Suprapubic skin (tissue), 4 donors: ENCODE measurements around the gene ST3GAL5. TPM values are rescaled to one million over a fixed set of nuclear protein-coding genes. Genes with fewer than 3 reads are reported as not detected.

Experiments used
- DNase-seq, 2 donors: peaks; one replicate each; pipeline ENCODE4 v3.0.0-alpha.2; 2019; ENCODE audit warnings: low spot score in 2 of 2
- H3K27ac ChIP-seq: fragments of 200-600 bp; sonication (generic); one replicate; pipeline ENCODE4 v1.5.1; 2019
- H3K27me3 ChIP-seq: fragments of 200-600 bp; sonication (generic); one replicate; pipeline ENCODE4 v1.5.1; 2019
- H3K36me3 ChIP-seq: fragments of 200-600 bp; sonication (generic); one replicate; pipeline ENCODE4 v1.5.1; 2019
- H3K4me1 ChIP-seq: fragments of 200-600 bp; sonication (generic); one replicate; pipeline ENCODE4 v1.5.1; 2019
- H3K4me3 ChIP-seq: fragments of 200-600 bp; sonication (generic); one replicate; pipeline ENCODE4 v1.5.1; 2019; ENCODE audit warnings: mild to moderate bottlenecking
- H3K9me3 ChIP-seq: fragments of 200-600 bp; sonication (generic); one replicate; pipeline ENCODE4 v1.5.1; 2019
- CTCF ChIP-seq, 2 donors: fragments of 200-600 bp in 1 of 2; fragments of 450-650 bp in 1 of 2; sonication (generic) in 1 of 2; IDR thresholded peaks; one replicate each; pipeline ENCODE4 v1.5.1; 2016 to 2019; ENCODE audit warnings: antibody characterized with exemption in 2 of 2, mild to moderate bottlenecking in 1 of 2, moderate library complexity in 1 of 2
- EP300 ChIP-seq: sonication (generic); formaldehyde crosslinking; IDR thresholded peaks from one replicate; pipeline ENCODE4 v1.6.1; 2017; ENCODE audit warnings: antibody characterized with exemption
- POLR2A ChIP-seq, 2 donors: fragments of 450-650 bp; IDR thresholded peaks; one replicate each; pipeline ENCODE4 v1.6.1; 2017; ENCODE audit warnings: antibody characterized with exemption in 2 of 2, mild to moderate bottlenecking in 2 of 2, moderate library complexity in 2 of 2
- POLR2AphosphoS5 ChIP-seq, 3 donors: sonication (generic); formaldehyde crosslinking; IDR thresholded peaks; one replicate each; pipeline ENCODE4 v1.6.1; 2017; ENCODE audit warnings: antibody characterized with exemption in 3 of 3
- WGBS: methylation state at CpG from one replicate; pipeline ENCODE4 v1.1.5; 2018; 5-methylcytosine and 5-hydroxymethylcytosine counted together
- total RNA-seq, 4 donors: library from RNA; depleted of rRNA; stranded (reverse); fragments of >200 nt; gene quantifications; one replicate each; pipeline ENCODE4 v1.1.0, GENCODE V29; 2016

The ST3GAL5 gene
- total RNA-seq, 4 donors from 2014 or later: 9.5 to 17.8 (median 14.8) TPM

- Histone ChIP-seq H3K9me3 (no peaks in the 10 kb centered on the region), H3K36me3 (peaks cover 20% of the 10 kb centered on the region), H3K27ac (peak overlapping the region; percentile 60), H3K4me1 (peaks cover 24% of the 10 kb centered on the region), H3K4me3 (peak overlapping the region; percentile 4), H3K27me3 (no peaks in the 10 kb centered on the region)
- no peak for DNase-seq
- TF ChIP-seq EP300 (no peak), POLR2AphosphoS5 (IDR thresholded peaks at IDR 0.05) (no peak), POLR2A (IDR thresholded peaks at IDR 0.05) (no peak), CTCF (IDR thresholded peaks at IDR 0.05) (no peak)
- 83% methylated on average over 11 of the region's 11 CpGs for WGBS
Measured at GRCh38 chr2:85852152-85852840, 36.5 kb downstream of the ST3GAL5 start.

- H3K27me3 ChIP-seq: no peaks in the 10 kb centered on the region
- no peak for TF ChIP-seq EP300
- no peak for TF ChIP-seq POLR2A (IDR thresholded peaks at IDR 0.05)
- no peak for TF ChIP-seq POLR2AphosphoS5 (IDR thresholded peaks at IDR 0.05)
- no peak for TF ChIP-seq CTCF (IDR thresholded peaks at IDR 0.05)
- H3K9me3 ChIP-seq: no peaks in the 10 kb centered on the region
- 59% methylated on average over 11 of the region's 11 CpGs for WGBS
- H3K4me1 ChIP-seq: peaks cover 24% of the 10 kb centered on the region
- H3K36me3 ChIP-seq: peaks cover 27% of the 10 kb centered on the region
- H3K4me3 ChIP-seq: no peak overlapping the region
- no peak overlapping the region for H3K27ac ChIP-seq
- DNase-seq: no peak
Measured at GRCh38 chr2:85851253-85852151, 37.3 kb downstream of the ST3GAL5 start.

- H3K27ac ChIP-seq: no peak overlapping the region
- H3K36me3 ChIP-seq: peaks cover 27% of the 10 kb centered on the region
- 95% methylated on average over 10 of the region's 10 CpGs for WGBS
Measured at GRCh38 chr2:85850451-85850850, 38.3 kb downstream of the ST3GAL5 start.

GRCh38 chr2:85847051-85847588 is 41.7 kb downstream of the ST3GAL5 start:
- DNase-seq: no peak
- no peak overlapping the region for H3K27ac ChIP-seq
- H3K4me1 ChIP-seq: peaks cover 9% of the 10 kb centered on the region
- H3K4me3 ChIP-seq: no peak overlapping the region
- peaks cover 37% of the 10 kb centered on the region for H3K36me3 ChIP-seq
- H3K27me3 ChIP-seq: no peaks in the 10 kb centered on the region
- no peaks in the 10 kb centered on the region for H3K9me3 ChIP-seq
- TF ChIP-seq POLR2AphosphoS5 (IDR thresholded peaks at IDR 0.05): no peak
- TF ChIP-seq CTCF (IDR thresholded peaks at IDR 0.05): no peak
- no peak for TF ChIP-seq EP300
- TF ChIP-seq POLR2A (IDR thresholded peaks at IDR 0.05): no peak
- WGBS: 78% methylated on average over 2 of the region's 2 CpGs

More at GRCh38 chr2:85850451-85850850, 38.3 kb downstream of the ST3GAL5 start:
- DNase-seq: no peak
- no peaks in the 10 kb centered on the region for H3K9me3 ChIP-seq
- peaks cover 24% of the 10 kb centered on the region for H3K4me1 ChIP-seq
- H3K27me3 ChIP-seq: no peaks in the 10 kb centered on the region
- TF ChIP-seq EP300 (no peak), POLR2AphosphoS5 (IDR thresholded peaks at IDR 0.05) (no peak), POLR2A (IDR thresholded peaks at IDR 0.05) (no peak), CTCF (IDR thresholded peaks at IDR 0.05) (no peak)
- H3K4me3 ChIP-seq: no peak overlapping the region

GRCh38 chr2:85846411-85846810 is 42.4 kb downstream of the ST3GAL5 start:
- H3K27me3 ChIP-seq: no peaks in the 10 kb centered on the region
- H3K36me3 ChIP-seq: peaks cover 35% of the 10 kb centered on the region
- no peak for DNase-seq
- no peak overlapping the region for H3K27ac ChIP-seq
- no peaks in the 10 kb centered on the region for H3K9me3 ChIP-seq
- 91% methylated on average over 4 of the region's 4 CpGs for WGBS
- peaks cover 2% of the 10 kb centered on the region for H3K4me1 ChIP-seq
- TF ChIP-seq CTCF (IDR thresholded peaks at IDR 0.05) (no peak), POLR2AphosphoS5 (IDR thresholded peaks at IDR 0.05) (no peak), POLR2A (IDR thresholded peaks at IDR 0.05) (no peak), EP300 (no peak)
- no peak overlapping the region for H3K4me3 ChIP-seq
